GM21529 (cell line): Measurements from ENCODE around the gene FGFRL1.

ENCODE experiments used
- ATAC-seq: cut with Tn5 transposase; IDR thresholded peaks from one replicate; pipeline ENCODE4 v1.9.1; 2021; ENCODE audit not compliant: unreplicated experiment

The FGFRL1 gene

DNA sequence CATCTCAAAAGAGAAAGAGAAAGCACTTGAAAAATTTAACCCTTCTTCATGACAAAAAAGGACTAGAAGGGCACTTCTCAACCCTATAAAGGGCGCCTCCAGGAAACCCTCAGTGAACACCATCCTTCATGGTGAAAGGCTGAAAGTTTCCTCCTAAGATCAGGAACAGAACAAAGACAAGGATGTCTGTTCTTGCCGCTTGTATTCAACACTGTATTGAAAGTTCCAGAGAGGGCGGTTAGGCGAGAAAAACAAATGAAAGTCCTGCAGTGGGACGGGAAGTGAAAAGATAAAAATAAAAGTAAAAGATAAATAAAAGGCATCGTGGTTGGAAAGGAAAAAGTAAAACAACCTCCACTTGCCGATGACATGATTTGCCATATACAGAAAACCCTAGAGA lies 51.0 kb downstream of the FGFRL1 start:
- no peak for ATAC-seq

DNA sequence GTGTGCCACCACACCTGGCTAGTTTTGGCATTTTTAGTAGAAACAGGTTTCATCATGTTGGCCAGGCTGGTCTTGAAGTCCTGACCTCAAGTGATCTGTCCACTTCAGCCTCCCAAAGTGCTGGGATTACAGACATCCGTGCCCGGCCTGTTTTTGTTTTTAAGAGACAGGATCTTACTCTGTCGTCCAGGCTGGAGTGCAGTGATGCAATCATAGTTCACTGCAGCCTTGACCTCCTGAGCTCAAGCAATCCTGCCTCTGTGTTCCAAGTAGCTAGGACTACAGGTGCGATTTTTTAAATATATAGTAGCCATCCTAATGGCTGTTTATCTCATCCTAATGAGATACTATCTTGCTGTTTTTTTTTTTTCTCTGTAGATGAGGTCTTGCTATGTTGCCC lies 54.3 kb downstream of the FGFRL1 start:
- ATAC-seq: no peak

DNA sequence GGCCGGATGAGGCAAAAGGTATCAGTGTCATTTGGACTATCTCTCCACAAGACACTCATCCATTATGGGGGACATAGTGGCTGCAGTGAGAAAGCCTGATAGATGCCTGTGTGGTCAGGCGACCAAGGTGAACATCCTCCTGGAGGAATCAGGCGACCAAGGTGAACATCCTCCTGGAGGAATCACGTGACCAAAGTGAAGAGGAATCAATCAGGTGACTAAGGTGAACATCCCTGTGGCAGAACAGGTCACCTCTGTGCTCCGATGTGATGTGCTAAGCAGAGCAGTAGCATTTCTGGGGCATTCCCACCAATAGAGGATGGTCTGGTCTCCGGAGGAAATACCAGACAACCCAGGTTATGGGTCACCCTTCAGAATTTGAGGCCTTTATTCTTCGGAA lies 58.0 kb downstream of the FGFRL1 start:
- no peak for ATAC-seq

DNA sequence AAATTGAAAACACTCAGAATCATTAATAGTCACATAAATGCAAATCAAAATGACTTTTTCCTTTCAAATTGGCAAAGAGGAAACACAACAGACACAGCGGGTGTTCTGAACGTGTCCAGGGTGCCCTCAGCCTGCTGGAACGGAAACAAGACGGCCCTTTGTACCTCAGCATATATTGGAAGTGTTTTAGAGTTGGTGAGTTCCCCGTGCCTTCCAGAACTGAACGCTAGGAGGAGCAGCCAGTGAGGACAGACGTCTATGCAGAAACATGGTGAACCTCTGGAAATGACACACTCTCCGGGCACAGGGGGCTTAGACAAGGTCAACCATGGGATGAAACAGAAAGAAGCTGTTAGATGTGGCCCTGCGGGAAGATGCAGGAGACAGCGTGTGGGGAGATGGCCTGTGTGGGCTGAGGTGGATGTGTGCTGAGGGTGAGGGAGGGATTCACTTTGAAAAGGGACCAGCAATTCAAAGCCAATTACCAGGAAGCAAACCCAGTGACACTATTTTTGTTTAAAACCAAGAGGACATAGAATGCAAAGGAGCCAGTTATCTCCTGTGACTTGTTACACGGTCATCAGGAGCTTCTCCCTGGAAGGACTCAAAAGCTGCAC lies 61.5 kb downstream of the FGFRL1 start:
- ATAC-seq: peak; percentile 58

DNA sequence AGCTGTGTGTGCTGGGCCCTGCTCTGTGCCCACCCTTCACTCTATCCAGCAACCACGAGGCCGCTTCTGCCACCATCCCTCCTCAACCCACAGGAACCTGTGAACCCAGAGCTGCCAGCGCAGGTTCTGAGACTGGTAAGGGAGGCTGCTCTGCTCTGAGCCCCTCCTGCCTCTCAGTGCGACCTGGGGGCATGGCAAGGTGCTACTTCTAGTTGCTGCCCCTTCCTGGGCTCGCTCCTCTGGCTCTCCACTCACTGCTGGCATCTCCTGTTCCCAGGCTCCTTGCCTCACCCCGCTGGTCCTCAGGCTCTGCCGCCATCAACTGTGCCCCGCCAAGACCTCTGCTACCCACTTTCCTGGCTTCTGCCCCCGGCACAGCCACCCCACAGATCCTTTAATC lies 62.7 kb downstream of the FGFRL1 start:
- ATAC-seq: no peak

DNA sequence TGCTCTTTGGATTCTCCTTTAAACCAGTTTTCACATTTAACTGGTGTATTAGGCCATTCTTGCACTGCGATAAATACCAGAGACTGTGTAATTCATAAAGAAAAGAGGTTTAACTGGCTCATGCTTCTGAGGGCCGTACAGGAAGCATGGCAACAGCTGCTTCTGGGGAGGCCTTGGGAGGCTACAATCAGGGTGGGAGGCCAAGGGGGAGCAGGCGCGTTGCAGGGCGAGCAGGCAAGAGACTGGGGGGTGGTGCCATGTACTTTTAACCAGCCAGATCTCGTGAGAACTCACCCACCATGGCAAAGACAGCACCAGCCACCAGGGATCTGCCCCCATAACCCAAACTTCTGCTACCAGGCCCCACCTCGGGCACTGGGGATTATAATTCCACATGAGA lies 63.8 kb downstream of the FGFRL1 start:
- no peak for ATAC-seq

DNA sequence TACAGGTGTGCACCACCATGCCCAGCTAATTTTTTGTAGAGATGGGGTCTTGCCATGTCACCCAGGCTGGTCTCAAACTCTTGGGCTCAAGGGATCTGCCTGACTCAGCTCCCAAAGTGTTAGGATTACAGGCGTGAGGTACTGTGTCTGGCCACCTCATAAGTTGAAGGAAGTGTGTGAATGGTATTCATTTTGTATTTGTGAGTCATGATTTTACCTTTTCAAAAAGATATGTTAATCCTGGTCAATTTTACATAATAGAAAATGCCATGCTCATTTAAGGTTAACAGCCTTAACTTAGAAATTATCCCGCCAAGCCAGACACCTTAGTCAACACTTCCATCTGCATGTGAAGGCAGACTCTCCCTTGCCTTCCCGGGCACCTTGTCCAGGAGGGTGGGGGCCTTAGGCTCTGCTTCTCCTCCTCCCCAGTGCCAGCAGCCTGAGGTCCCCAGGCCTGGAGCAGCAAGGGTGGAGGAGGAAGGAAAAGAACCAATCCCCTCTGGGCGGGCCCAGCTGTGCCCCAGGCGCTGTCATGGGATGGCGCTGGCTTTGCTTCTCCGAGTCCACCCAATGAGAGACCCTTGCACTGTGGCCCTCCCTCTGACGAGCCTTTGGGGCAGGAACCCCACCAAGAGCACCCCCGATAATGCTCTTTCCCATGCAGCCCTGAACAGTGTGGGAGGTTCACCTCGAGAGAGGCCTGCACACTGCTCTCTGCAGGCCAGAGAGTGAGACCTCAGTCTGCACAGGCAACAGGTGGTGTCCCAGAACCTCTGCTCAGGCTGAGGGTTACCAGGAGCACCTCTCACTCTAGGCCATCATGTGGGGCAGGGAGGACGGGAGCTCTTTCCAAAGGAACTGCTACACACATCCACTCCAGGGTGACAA lies 64.6 kb downstream of the FGFRL1 start:
- no peak for ATAC-seq
